MM.1S (cell line): ENCODE results near the gene ADIPOR2.

Source experiments
- DNase-seq: peaks from one replicate; pipeline ENCODE4 v3.0.0-alpha.2; 2015
- H2AFZ ChIP-seq: fragments of 300-600 bp; sonication (generic); 2 replicates; pipeline ENCODE4 v1.6.0; 2016; ENCODE audit warnings: antibody characterized with exemption, low read length
- H3F3A ChIP-seq: fragments of 300-600 bp; sonication (generic); 2 replicates; pipeline ENCODE4 v1.6.1; 2016; ENCODE audit warnings: mild to moderate bottlenecking, antibody characterized with exemption, low read length, moderate library complexity, mixed read lengths; ENCODE audit not compliant: insufficient read depth
- H3K27ac ChIP-seq: fragments of 300-600 bp; sonication (generic); 2 replicates; pipeline ENCODE4 v1.5.1; 2016; ENCODE audit warnings: mild to moderate bottlenecking, low read length
- H3K27me3 ChIP-seq: fragments of 300-600 bp; sonication (generic); replicated peaks from 2 replicates; pipeline ENCODE4 v1.6.0; 2016; ENCODE audit warnings: low read length; ENCODE audit not compliant: insufficient read depth
- H3K36me3 ChIP-seq: fragments of 300-600 bp; sonication (generic); replicated peaks from 2 replicates; pipeline ENCODE4 v1.6.1; 2016; ENCODE audit warnings: mild to moderate bottlenecking, low read length, mixed read lengths; ENCODE audit not compliant: insufficient read depth
- H3K4me1 ChIP-seq: fragments of 300-600 bp; sonication (generic); 2 replicates; pipeline ENCODE4 v1.6.1; 2016; ENCODE audit warnings: low read length, mixed read lengths
- H3K4me2 ChIP-seq: fragments of 300-600 bp; sonication (generic); 2 replicates; pipeline ENCODE4 v1.6.0; 2016; ENCODE audit warnings: low read depth, low read length
- H3K4me3 ChIP-seq: fragments of 300-600 bp; sonication (generic); 2 replicates; pipeline ENCODE4 v1.5.1; 2016; ENCODE audit warnings: low read length, mixed read lengths
- H3K79me2 ChIP-seq: fragments of 300-600 bp; sonication (generic); 2 replicates; pipeline ENCODE4 v1.6.1; 2016; ENCODE audit warnings: mixed run types, low read length, mixed read lengths
- H3K9ac ChIP-seq: fragments of 300-600 bp; sonication (generic); 2 replicates; pipeline ENCODE4 v1.6.1; 2016; ENCODE audit warnings: low read length, mixed read lengths
- H3K9me2 ChIP-seq: fragments of 300-600 bp; sonication (generic); replicated peaks from 2 replicates; pipeline ENCODE4 v1.6.1; 2016; ENCODE audit warnings: mild to moderate bottlenecking, low read length, mixed read lengths; ENCODE audit not compliant: insufficient read depth
- H3K9me3 ChIP-seq: fragments of 300-600 bp; sonication (generic); replicated peaks from 2 replicates; pipeline ENCODE4 v1.6.1; 2016; ENCODE audit warnings: mild to moderate bottlenecking, low read length, mixed read lengths; ENCODE audit not compliant: insufficient read depth
- H4K20me1 ChIP-seq: fragments of 300-600 bp; sonication (generic); 2 replicates; pipeline ENCODE4 v1.6.1; 2016; ENCODE audit warnings: mild to moderate bottlenecking, low read length, moderate library complexity, mixed read lengths; ENCODE audit not compliant: insufficient read depth
- EZH2 ChIP-seq: fragments of 300-600 bp; sonication (generic); optimal IDR thresholded peaks from 2 replicates; pipeline ENCODE3; 2017; ENCODE audit warnings: low read depth, mild to moderate bottlenecking, antibody characterized with exemption, low read length, mixed read lengths
- EZH2phosphoT487 ChIP-seq: fragments of 300-600 bp; sonication (generic); IDR thresholded peaks from 2 replicates; pipeline ENCODE4 v1.6.1; 2018; ENCODE audit warnings: antibody characterized with exemption, low read length
- TF ChIP-seq, protein P1 (sequence below): fragments of 300-600 bp; sonication (generic); IDR thresholded peaks from 2 replicates; pipeline ENCODE4 v1.5.1; 2016; ENCODE audit warnings: antibody characterized with exemption, low read length, mixed read lengths

ADIPOR2 gene

DNA sequence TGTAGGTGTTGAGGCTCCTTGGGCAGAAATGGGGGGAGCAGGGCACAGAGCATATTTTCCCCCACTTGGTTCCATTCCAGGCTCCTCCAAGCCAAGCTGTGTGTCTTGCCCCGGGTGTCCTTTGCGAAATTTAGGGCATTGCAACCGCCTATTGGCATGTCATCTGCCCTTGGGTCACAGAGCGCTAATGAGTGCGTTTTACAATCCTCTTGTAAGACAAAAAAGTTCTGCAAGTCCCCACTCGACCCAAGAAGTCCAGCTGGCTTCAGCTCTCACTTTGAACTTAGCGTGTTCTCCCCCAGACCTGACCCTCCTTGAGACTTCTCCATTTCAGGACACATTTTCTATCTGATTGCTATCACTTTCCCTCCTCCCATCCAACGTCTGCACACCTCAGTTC, 123.4 kb downstream of the ADIPOR2 start:
- H3K4me3 ChIP-seq = no peak overlapping the region
- H3F3A ChIP-seq = no peaks in the 10 kb centered on the region
- TF ChIP-seq, protein P1, sequence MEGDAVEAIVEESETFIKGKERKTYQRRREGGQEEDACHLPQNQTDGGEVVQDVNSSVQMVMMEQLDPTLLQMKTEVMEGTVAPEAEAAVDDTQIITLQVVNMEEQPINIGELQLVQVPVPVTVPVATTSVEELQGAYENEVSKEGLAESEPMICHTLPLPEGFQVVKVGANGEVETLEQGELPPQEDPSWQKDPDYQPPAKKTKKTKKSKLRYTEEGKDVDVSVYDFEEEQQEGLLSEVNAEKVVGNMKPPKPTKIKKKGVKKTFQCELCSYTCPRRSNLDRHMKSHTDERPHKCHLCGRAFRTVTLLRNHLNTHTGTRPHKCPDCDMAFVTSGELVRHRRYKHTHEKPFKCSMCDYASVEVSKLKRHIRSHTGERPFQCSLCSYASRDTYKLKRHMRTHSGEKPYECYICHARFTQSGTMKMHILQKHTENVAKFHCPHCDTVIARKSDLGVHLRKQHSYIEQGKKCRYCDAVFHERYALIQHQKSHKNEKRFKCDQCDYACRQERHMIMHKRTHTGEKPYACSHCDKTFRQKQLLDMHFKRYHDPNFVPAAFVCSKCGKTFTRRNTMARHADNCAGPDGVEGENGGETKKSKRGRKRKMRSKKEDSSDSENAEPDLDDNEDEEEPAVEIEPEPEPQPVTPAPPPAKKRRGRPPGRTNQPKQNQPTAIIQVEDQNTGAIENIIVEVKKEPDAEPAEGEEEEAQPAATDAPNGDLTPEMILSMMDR = no peak
- TF ChIP-seq EZH2 = no peak
- TF ChIP-seq EZH2phosphoT487 = no peak
- H3K27me3 ChIP-seq = peaks cover 64% of the 10 kb centered on the region
- DNase-seq = no peak
- H3K4me1 ChIP-seq = 0 out of 2 replicates have a peak, but pooled peaks cover 8% of the 10 kb centered on the region
- H2AFZ ChIP-seq = no peak overlapping the region
- no peaks in the 10 kb centered on the region for H3K9me3 ChIP-seq
- no peaks in the 10 kb centered on the region for H3K36me3 ChIP-seq
- no peak overlapping the region for H3K27ac ChIP-seq
- H3K9me2 ChIP-seq = no peaks in the 10 kb centered on the region
- H3K79me2 ChIP-seq = no peaks in the 10 kb centered on the region
- no peak overlapping the region for H3K9ac ChIP-seq
- H3K4me2 ChIP-seq = no peak overlapping the region
- H4K20me1 ChIP-seq = no peaks in the 10 kb centered on the region

DNA sequence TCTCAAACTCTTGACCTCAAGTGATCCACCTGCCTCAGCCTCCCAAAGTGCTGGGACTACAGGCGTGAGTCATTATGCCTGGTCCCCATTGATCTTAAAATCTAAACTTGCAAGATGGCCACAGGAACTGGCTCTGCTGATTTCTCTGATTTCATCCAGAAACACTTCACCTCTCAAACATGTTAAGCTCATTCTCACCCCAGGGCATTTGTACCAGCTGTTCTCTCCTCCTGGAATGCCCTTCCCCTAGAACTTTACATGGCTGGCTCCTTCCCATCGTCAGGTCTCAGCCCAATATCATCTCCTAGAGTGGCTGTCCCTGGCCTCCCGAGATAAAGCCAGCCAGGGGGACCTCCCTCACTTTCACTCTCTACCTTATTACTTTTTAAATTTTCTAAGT, 124.2 kb downstream of the ADIPOR2 start:
- Histone ChIP-seq H3F3A (no peaks in the 10 kb centered on the region), H3K36me3 (no peaks in the 10 kb centered on the region), H4K20me1 (no peaks in the 10 kb centered on the region), H3K79me2 (no peaks in the 10 kb centered on the region), H3K27ac (no peak overlapping the region), H3K4me3 (no peak overlapping the region), H3K9ac (no peak overlapping the region), H3K4me1 (0 out of 2 replicates have a peak, but pooled peaks cover 8% of the 10 kb centered on the region), H3K4me2 (no peak overlapping the region), H3K9me2 (no peaks in the 10 kb centered on the region), H3K27me3 (peaks cover 73% of the 10 kb centered on the region), H2AFZ (no peak overlapping the region), H3K9me3 (no peaks in the 10 kb centered on the region)
- TF ChIP-seq EZH2phosphoT487 = no peak
- TF ChIP-seq EZH2 = no peak
- TF ChIP-seq, protein P1 = no peak
- DNase-seq = no peak

DNA sequence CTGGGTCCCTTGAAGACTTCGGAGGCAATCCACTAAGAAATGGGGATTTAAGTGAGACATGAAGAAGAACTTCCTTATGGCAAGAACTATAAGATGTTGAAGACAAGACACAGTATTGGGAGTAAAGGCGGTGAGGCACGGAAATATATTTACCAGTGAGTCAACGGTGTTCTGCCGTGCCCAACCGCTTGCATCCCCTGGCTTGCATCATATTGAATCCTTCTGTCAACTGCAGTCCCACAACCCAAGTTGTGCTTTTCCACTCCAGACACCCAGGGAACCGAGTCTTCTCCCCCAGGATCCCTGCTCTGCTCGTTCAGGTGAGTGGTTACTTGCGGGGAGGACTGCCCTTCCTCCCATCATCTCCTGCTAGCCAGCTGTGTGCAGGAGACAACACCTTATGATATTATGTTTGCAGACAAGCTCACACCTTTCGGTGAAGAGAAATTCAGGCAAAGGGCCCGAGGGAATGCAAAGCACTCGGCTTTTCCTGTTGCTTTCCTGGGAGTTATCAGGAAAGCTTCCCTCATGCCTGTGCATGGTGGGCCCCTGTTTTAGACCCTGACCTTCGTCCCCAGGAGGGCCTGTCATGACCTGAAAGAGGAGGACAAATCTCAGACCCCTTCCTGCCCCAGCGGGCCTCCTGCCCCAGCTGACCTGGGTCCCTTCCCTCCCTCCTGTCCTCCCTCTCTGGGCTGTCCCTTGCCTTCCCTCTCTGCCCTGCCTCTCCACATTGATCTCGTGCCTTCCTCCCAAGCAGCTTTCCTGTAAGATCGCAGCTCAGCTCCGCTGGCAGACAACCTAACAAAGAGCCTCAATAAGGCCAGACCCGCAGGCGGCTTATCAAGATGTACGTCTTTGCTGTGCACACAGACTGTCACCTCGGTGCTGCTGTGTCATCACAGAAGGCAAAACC, 125.2 kb downstream of the ADIPOR2 start:
- DNase-seq = no peak
- Histone ChIP-seq H3K9me2 (no peaks in the 10 kb centered on the region), H3K9me3 (no peaks in the 10 kb centered on the region), H3K4me2 (no peak overlapping the region), H3K4me1 (0 out of 2 replicates have a peak, but pooled peaks cover 8% of the 10 kb centered on the region), H3K4me3 (no peak overlapping the region), H3K36me3 (no peaks in the 10 kb centered on the region), H3K27ac (no peak overlapping the region), H3K9ac (no peak overlapping the region), H2AFZ (no peak overlapping the region), H3K79me2 (no peaks in the 10 kb centered on the region), H3K27me3 (peaks cover 77% of the 10 kb centered on the region), H3F3A (no peaks in the 10 kb centered on the region), H4K20me1 (no peaks in the 10 kb centered on the region)
- TF ChIP-seq EZH2phosphoT487 (no peak), EZH2 (no peak)
- TF ChIP-seq, protein P1 = no peak
